Measurements from ENCODE around the gene INTS14.

Gene INTS14

GRCh38 chr15:65651831-65652749 is 41.2 kb upstream of the INTS14 start:
- no peak overlapping the region for H3K4me3 ChIP-seq (ENCODE audit: low read depth, low read length)
- no peak for DNase-seq (ENCODE audit: low read depth)
- TF ChIP-seq, protein P1, sequence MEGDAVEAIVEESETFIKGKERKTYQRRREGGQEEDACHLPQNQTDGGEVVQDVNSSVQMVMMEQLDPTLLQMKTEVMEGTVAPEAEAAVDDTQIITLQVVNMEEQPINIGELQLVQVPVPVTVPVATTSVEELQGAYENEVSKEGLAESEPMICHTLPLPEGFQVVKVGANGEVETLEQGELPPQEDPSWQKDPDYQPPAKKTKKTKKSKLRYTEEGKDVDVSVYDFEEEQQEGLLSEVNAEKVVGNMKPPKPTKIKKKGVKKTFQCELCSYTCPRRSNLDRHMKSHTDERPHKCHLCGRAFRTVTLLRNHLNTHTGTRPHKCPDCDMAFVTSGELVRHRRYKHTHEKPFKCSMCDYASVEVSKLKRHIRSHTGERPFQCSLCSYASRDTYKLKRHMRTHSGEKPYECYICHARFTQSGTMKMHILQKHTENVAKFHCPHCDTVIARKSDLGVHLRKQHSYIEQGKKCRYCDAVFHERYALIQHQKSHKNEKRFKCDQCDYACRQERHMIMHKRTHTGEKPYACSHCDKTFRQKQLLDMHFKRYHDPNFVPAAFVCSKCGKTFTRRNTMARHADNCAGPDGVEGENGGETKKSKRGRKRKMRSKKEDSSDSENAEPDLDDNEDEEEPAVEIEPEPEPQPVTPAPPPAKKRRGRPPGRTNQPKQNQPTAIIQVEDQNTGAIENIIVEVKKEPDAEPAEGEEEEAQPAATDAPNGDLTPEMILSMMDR (IDR thresholded peaks at IDR 0.05; ENCODE audit: low read depth, low read length, missing control alignments), result no peak
- in situ Hi-C loops (cut with HindIII; ENCODE audit: low sequenced_read_pairs), result no loop called here

GRCh38 chr15:65651042-65651322 is 40.1 kb upstream of the INTS14 start:
- no peak for DNase-seq (ENCODE audit: low read depth)
- TF ChIP-seq, protein P1 (IDR thresholded peaks at IDR 0.05; ENCODE audit: low read depth, low read length, missing control alignments), result no peak
- H3K4me3 ChIP-seq (ENCODE audit: low read depth, low read length), result no peak overlapping the region
- in situ Hi-C loops (cut with HindIII; ENCODE audit: low sequenced_read_pairs), result no loop called here

GRCh38 chr15:65650312-65651041 is 39.5 kb upstream of the INTS14 start:
- in situ Hi-C loops (cut with HindIII; ENCODE audit: low sequenced_read_pairs), result no loop called here
- no peak overlapping the region for H3K4me3 ChIP-seq (ENCODE audit: low read depth, low read length)
- no peak for DNase-seq (ENCODE audit: low read depth)
- TF ChIP-seq, protein P1 (IDR thresholded peaks at IDR 0.05; ENCODE audit: low read depth, low read length, missing control alignments), result no peak

DNA sequence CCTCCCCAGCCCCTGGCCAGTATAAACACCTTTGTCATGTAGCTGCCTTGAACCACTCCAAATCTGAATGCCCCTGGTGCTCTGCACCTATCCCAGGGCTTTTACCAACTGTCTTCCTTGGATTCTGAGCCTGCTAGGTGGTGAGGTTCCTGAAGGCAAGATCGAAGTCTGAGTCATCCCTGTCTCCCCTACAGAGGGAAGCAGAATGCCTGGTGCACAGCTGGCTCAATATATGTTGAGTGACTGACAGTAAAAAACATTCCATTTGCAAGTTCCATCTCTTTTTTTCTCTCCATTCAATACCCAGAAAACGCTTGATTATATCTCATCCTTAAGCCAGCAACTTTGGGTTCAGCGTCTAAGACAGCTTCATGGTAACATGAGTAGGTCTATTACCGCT is 35.6 kb upstream of the INTS14 start:
- no peak overlapping the region for H3K4me3 ChIP-seq (ENCODE audit: low read depth, low read length)
- no peak for DNase-seq (ENCODE audit: low read depth)
- TF ChIP-seq, protein P1 (IDR thresholded peaks at IDR 0.05; ENCODE audit: low read depth, low read length, missing control alignments), result no peak
- in situ Hi-C loops (cut with HindIII; ENCODE audit: low sequenced_read_pairs), result loop anchor here (25.0 kb wide), 1 partner anchor 216 kb away; the partner anchor contains the start of gene RAB11A

DNA sequence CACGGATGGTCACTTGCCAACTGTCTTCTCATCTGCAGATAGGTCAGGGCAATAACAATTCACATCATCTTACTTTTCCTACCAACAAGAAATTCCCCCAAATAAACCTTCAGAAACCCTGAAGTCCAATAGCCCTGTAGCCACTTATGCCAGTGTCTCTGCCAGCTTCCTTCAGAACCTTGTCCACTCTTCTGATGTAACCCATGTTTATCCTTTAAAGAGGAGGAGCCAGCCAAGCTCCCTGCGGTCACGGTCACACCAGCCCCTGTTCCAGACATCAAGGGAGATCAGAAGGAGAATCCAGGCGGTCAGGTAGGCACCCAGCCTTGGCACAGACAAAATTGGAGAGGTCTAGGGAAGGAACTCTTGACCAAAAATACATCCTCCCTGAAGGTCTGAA is 34.5 kb upstream of the INTS14 start:
- in situ Hi-C loops (cut with HindIII; ENCODE audit: low sequenced_read_pairs), result loop anchor here (25.0 kb wide), 1 partner anchor 217 kb away; the partner anchor contains the start of gene RAB11A
- TF ChIP-seq, protein P1 (IDR thresholded peaks at IDR 0.05; ENCODE audit: low read depth, low read length, missing control alignments), result no peak
- no peak overlapping the region for H3K4me3 ChIP-seq (ENCODE audit: low read depth, low read length)
- DNase-seq (ENCODE audit: low read depth), result no peak

DNA sequence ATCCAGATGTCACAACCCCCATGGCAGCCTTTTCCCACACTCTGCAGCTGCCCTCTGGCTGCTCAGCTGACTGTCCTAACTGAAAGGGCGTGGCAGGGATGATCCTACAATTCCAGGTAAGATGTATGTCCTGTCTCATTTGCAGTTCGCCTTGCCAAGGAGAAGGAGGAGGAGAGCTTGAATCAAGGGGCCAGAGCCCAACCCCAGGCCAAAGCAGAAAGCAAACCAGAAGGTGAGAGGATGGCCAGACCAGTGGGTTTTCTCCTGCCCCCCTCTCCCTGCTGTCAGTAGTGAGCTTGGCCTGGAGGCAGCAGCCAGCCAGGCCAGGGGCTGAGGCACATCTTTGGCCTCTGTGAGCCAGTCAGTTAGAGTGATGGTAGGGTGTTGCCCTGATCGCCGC is 33.4 kb upstream of the INTS14 start:
- H3K4me3 ChIP-seq (ENCODE audit: low read depth, low read length), result no peak overlapping the region
- TF ChIP-seq, protein P1 (IDR thresholded peaks at IDR 0.05; ENCODE audit: low read depth, low read length, missing control alignments), result no peak
- DNase-seq (ENCODE audit: low read depth), result no peak
- in situ Hi-C loops (cut with HindIII; ENCODE audit: low sequenced_read_pairs), result loop anchor here (25.0 kb wide), 1 partner anchor 218 kb away; the partner anchor contains the start of gene RAB11A

All from astrocyte of the cerebellum (primary cell).